NCI-H2107 treated with DMSO at 0.1 percent for 48 hours (cell line): ENCODE data around the gene UBAP2L.

Source experiments
- DNase-seq: peaks from one replicate; lab custom pipeline; 2025; ENCODE audit not compliant: unreplicated experiment; lab: John Stamatoyannopoulos, UW

UBAP2L gene

GRCh38 chr1:154220071-154220969 is at the start of gene UBAP2L:
Gene UBAP2L (plus strand): TSS chr1:154220955. CDS start chr1:154225124, 4,169 bp downstream.
- DNase-seq, result peak; percentile 97

GRCh38 chr1:154171223-154171583 is 49.6 kb upstream of the UBAP2L start:
- no peak for DNase-seq

GRCh38 chr1:154171880-154172279 is 48.9 kb upstream of the UBAP2L start:
- DNase-seq, result no peak

- DNase-seq, result no peak
Observed at GRCh38 chr1:154174654-154175053, 46.1 kb upstream of the UBAP2L start.

- DNase-seq, result no peak
Observed at GRCh38 chr1:154176337-154176736, 44.4 kb upstream of the UBAP2L start.

- no peak for DNase-seq
Observed at GRCh38 chr1:154178013-154178412, 42.7 kb upstream of the UBAP2L start.

- no peak for DNase-seq
Observed at GRCh38 chr1:154178911-154179811, 41.6 kb upstream of the UBAP2L start.

GRCh38 chr1:154179946-154180687 is 40.6 kb upstream of the UBAP2L start:
- no peak for DNase-seq

GRCh38 chr1:154181944-154182343 is 38.8 kb upstream of the UBAP2L start:
- no peak for DNase-seq

GRCh38 chr1:154182344-154183045 is 38.3 kb upstream of the UBAP2L start:
- no peak for DNase-seq

- DNase-seq, result peak; percentile 96
Observed at GRCh38 chr1:154183046-154183915, 37.5 kb upstream of the UBAP2L start.

- peak; percentile 90 for DNase-seq
Observed at GRCh38 chr1:154186177-154186576, 34.6 kb upstream of the UBAP2L start.

GRCh38 chr1:154186852-154187501 is 33.8 kb upstream of the UBAP2L start:
- peak; percentile 57 for DNase-seq

GRCh38 chr1:154190550-154190949 is 30.2 kb upstream of the UBAP2L start:
- no peak for DNase-seq

GRCh38 chr1:154191990-154192461 is 28.7 kb upstream of the UBAP2L start, which contains the start of gene TPM3:
Gene TPM3 (minus strand): TSS chr1:154192100. CDS start chr1:154192018, 82 bp downstream.
- no peak for DNase-seq

- DNase-seq, result no peak
Observed at GRCh38 chr1:154192476-154192875, 28.3 kb upstream of the UBAP2L start.

- DNase-seq, result peak; percentile 40
Observed at GRCh38 chr1:154193821-154194220, 26.9 kb upstream of the UBAP2L start.

GRCh38 chr1:154198756-154199562 is 21.8 kb upstream of the UBAP2L start:
- peak; percentile 60 for DNase-seq
